WTC11 (cell line): ENCODE measurements around the gene QRICH2. TPM values are rescaled to one million over a fixed set of nuclear protein-coding genes. Genes with fewer than 3 reads are reported as not detected.

Source experiments
- ATAC-seq: fragments of 200-7000 bp; cut with Tn5 transposase; 2 replicates; pipeline ENCODE4 v1.10.0; 2021; ENCODE audit warnings: mild to moderate bottlenecking, moderate library complexity
- CTCF ChIA-PET: fragments of 300-600 bp; sonication (Branson Sonifier 250); formaldehyde crosslinking; loops from one replicate; lab custom pipeline; 2021; ENCODE audit warnings: antibody characterized with exemption; lab: Charles Lee
- POLR2A ChIA-PET: fragments of 350-600 bp; sonication (Branson Sonifier 250); formaldehyde crosslinking; loops from one replicate; lab custom pipeline; 2021; ENCODE audit warnings: antibody characterized with exemption; lab: Charles Lee
- DNase-seq: peaks from one replicate; pipeline ENCODE4 v3.0.0; 2021; ENCODE audit warnings: low spot score
- H3K27ac Mint-ChIP-seq: 2 replicates; pipeline ENCODE4 v1.8.0; 2021; ENCODE audit warnings: mixed read lengths
- H3K27me3 Mint-ChIP-seq: 2 replicates; pipeline ENCODE4 v1.8.0; 2021; ENCODE audit warnings: low read depth, mild to moderate bottlenecking, moderate library complexity, mixed read lengths
- H3K36me3 Mint-ChIP-seq: 2 replicates; pipeline ENCODE4 v1.8.0; 2021; ENCODE audit warnings: mixed read lengths
- H3K4me1 Mint-ChIP-seq: 2 replicates; pipeline ENCODE4 v1.8.0; 2022; ENCODE audit warnings: mixed read lengths
- H3K4me3 Mint-ChIP-seq: 2 replicates; pipeline ENCODE4 v1.8.0; 2021; ENCODE audit warnings: mild to moderate bottlenecking, moderate library complexity, mixed read lengths
- H3K9me3 Mint-ChIP-seq: 2 replicates; pipeline ENCODE4 v1.8.0; 2021; ENCODE audit warnings: mixed read lengths
- ATF1 ChIP-seq: sonication (generic); formaldehyde crosslinking; IDR thresholded peaks from 2 replicates; pipeline ENCODE4 v1.8.1; 2023; ENCODE audit warnings: mild to moderate bottlenecking, moderate library complexity, missing genetic modification reagents
- ESRRA ChIP-seq: sonication (generic); formaldehyde crosslinking; IDR thresholded peaks from 2 replicates; pipeline ENCODE4 v1.8.1; 2022; ENCODE audit warnings: mild to moderate bottlenecking, missing genetic modification reagents, borderline replicate concordance
- FOXK1 ChIP-seq: sonication (generic); formaldehyde crosslinking; IDR thresholded peaks from 2 replicates; pipeline ENCODE4 v1.8.0; 2022; ENCODE audit warnings: mild to moderate bottlenecking, moderate library complexity, missing genetic modification reagents
- FOXP1 ChIP-seq: sonication (generic); formaldehyde crosslinking; IDR thresholded peaks from 2 replicates; pipeline ENCODE4 v1.8.0; 2022; ENCODE audit warnings: missing genetic modification reagents, mild to moderate bottlenecking, moderate library complexity, borderline replicate concordance
- GABPB1 ChIP-seq: sonication (generic); formaldehyde crosslinking; IDR thresholded peaks from 2 replicates; pipeline ENCODE4 v1.8.1; 2023; ENCODE audit warnings: mild to moderate bottlenecking, missing genetic modification reagents
- GRHL2 ChIP-seq: fragments of 250-450 bp; sonication (Bioruptor Pico); IDR thresholded peaks from 2 replicates; pipeline ENCODE4 v1.8.0; 2022; ENCODE audit warnings: mild to moderate bottlenecking, moderate library complexity; ENCODE audit not compliant: insufficient replicate concordance, severe bottlenecking
- JUN ChIP-seq: sonication (generic); formaldehyde crosslinking; IDR thresholded peaks from 2 replicates; pipeline ENCODE4 v1.8.0; 2023; ENCODE audit warnings: mild to moderate bottlenecking, missing genetic modification reagents
- KAT7 ChIP-seq: sonication (generic); formaldehyde crosslinking; IDR thresholded peaks from 2 replicates; pipeline ENCODE4 v1.8.1; 2023; ENCODE audit warnings: missing genetic modification reagents, mild to moderate bottlenecking, borderline replicate concordance
- NFYB ChIP-seq: sonication (generic); formaldehyde crosslinking; conservative IDR thresholded peaks from 2 replicates; pipeline ENCODE4 v1.8.0; 2022; ENCODE audit warnings: low read depth, missing genetic modification reagents
- NR2C2 ChIP-seq: sonication (generic); formaldehyde crosslinking; IDR thresholded peaks from 2 replicates; pipeline ENCODE4 v1.8.0; 2022; ENCODE audit warnings: mild to moderate bottlenecking, missing genetic modification reagents
- ZNF138 ChIP-seq: sonication (generic); formaldehyde crosslinking; conservative IDR thresholded peaks from 2 replicates; pipeline ENCODE4 v1.8.1; 2022; ENCODE audit warnings: mild to moderate bottlenecking, moderate library complexity, missing genetic modification reagents
- ZNF317 ChIP-seq: sonication (generic); formaldehyde crosslinking; IDR thresholded peaks from 2 replicates; pipeline ENCODE4 v1.8.1; 2023; ENCODE audit warnings: low read depth, mild to moderate bottlenecking, moderate library complexity, missing genetic modification reagents, borderline replicate concordance
- total RNA-seq: library from RNA; stranded (reverse); gene quantifications from 3 replicates; pipeline ENCODE4 v1.2.3, GENCODE V29; 2021
- TF ChIP-seq, protein P1 (sequence below): fragments of 250-450 bp; sonication (Bioruptor Pico); IDR thresholded peaks from 2 replicates; pipeline ENCODE4 v1.9.0; 2021; ENCODE audit warnings: moderate library complexity, mild to moderate bottlenecking, inconsistent platforms, borderline replicate concordance
- TF ChIP-seq, protein P2 (sequence below): fragments of 250-450 bp; sonication (Bioruptor Pico); IDR thresholded peaks from 2 replicates; pipeline ENCODE4 v2.1.2; 2022; ENCODE audit warnings: mild to moderate bottlenecking, moderate library complexity
- TF ChIP-seq, protein P3 (sequence below): sonication (generic); formaldehyde crosslinking; IDR thresholded peaks from 2 replicates; pipeline ENCODE4 v1.8.0; 2022; ENCODE audit warnings: mild to moderate bottlenecking, missing genetic modification reagents
- TF ChIP-seq, protein P4 (sequence below): sonication (generic); formaldehyde crosslinking; IDR thresholded peaks from 2 replicates; pipeline ENCODE4 v1.8.1; 2022; ENCODE audit warnings: mild to moderate bottlenecking, missing genetic modification reagents, moderate library complexity, borderline replicate concordance
- TF ChIP-seq, protein P5 (sequence below): sonication (generic); formaldehyde crosslinking; IDR thresholded peaks from 2 replicates; pipeline ENCODE4 v1.8.1; 2023; ENCODE audit warnings: mild to moderate bottlenecking, missing genetic modification reagents, moderate library complexity
- TF ChIP-seq, protein P6 (sequence below): sonication (generic); formaldehyde crosslinking; IDR thresholded peaks from 2 replicates; pipeline ENCODE4 v1.8.1; 2022; ENCODE audit warnings: low read depth, mild to moderate bottlenecking, moderate library complexity, missing genetic modification reagents, borderline replicate concordance

Gene QRICH2
- total RNA-seq, 1 experiment from 2014 or later, result 1.5 TPM

DNA sequence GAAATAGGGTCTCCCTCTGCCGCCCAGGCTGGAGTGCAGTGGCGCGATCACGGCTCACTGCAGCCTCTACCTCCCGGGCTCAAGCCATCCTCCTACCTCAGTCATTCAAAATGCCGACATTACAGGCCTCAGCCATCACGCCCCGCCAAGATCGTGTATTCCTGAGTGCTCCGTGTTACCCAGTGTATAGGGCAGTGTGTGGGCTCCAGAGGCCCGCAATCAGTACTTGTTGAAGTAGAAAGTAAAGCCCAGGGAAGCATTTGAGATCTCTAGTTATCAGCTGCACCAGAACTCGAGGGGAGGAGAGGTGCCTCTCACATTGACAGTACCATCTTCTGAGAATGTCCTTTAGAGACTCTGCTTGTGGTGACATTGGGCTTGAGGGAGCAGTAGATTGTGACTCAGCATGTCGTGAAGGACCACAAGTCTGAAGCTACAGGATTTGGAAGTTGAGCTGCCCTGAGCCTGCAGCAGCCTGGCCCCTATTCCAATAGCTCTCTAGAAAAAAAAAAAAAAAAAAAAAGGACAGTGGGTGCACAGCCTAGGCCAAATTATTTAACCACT lies 46.8 kb upstream of the QRICH2 start:
- TF ChIP-seq ZNF138 (CRISPR knock-in tag) (no peak), ESRRA (no peak), NR2C2 (CRISPR knock-in tag) (no peak), NFYB (CRISPR knock-in tag) (no peak)
- TF ChIP-seq, all 79 proteins: peak for 0
- H3K27ac Mint-ChIP-seq, result peak overlapping the region; percentile 79
- POLR2A ChIA-PET, result interaction anchor here (0.6 to 0.8 kb wide), 5 partner anchors 17 to 169 kb away, joined by 3 to 8 read pairs (median 5); no protein-coding TSS in a partner anchor
- CTCF ChIA-PET, result interaction anchor here (0.6 to 4.4 kb wide), 9 partner anchors 11 to 317 kb away, joined by 3 to 32 read pairs (median 6); partner anchors contain the start of gene SPHK1
- H3K4me3 Mint-ChIP-seq, result peak overlapping the region; percentile 95
- no peaks in the 10 kb centered on the region for H3K27me3 Mint-ChIP-seq
- peaks cover 4% of the 10 kb centered on the region; the same call in 1 of the 2 replicates for H3K36me3 Mint-ChIP-seq
- DNase-seq (no peak), ATAC-seq (no peak)
- no peaks in the 10 kb centered on the region for H3K9me3 Mint-ChIP-seq
- H3K4me1 Mint-ChIP-seq, result peaks cover 27% of the 10 kb centered on the region

DNA sequence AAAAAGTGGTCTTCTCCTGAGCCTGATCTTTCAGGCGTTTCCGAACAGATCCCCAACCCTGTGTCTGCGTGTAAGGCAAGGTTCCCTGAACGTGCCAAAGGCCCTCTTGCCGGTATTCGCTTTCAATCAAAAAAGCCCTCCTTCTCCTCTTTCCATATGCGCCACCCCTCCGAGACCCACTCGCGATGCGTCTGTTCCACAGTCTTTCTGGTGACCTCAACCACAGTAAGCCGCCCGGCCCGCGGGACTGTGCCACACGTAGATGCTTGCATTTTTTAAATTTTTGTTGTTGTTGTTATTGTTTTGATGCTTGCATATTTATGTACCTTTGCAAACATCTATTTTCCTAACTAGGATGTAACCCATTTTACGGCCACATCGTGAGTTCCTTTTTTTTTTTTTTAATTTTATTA lies 46.2 kb upstream of the QRICH2 start:
- Mint-ChIP-seq H3K4me3 (peak overlapping the region; percentile 95), H3K9me3 (no peaks in the 10 kb centered on the region), H3K27me3 (no peaks in the 10 kb centered on the region), H3K27ac (peak overlapping the region; percentile 100), H3K36me3 (peaks cover 4% of the 10 kb centered on the region; the same call in 1 of the 2 replicates), H3K4me1 (peaks cover 27% of the 10 kb centered on the region)
- ChIA-PET CTCF (interaction anchor here (0.6 to 4.4 kb wide), 15 partner anchors 8 to 354 kb away, joined by 3 to 54 read pairs (median 5); partner anchors contain the start of genes CDK3 and SPHK1), POLR2A (interaction anchor here (0.8 to 2.1 kb wide), 5 partner anchors 11 to 86 kb away, joined by 3 to 10 read pairs (median 4); partner anchors contain the start of gene SPHK1)
- DNase-seq, result no peak
- no peak for ATAC-seq
- no peak for TF ChIP-seq FOXK1 (CRISPR knock-in tag)
- TF ChIP-seq JUN (CRISPR knock-in tag), result no peak
- TF ChIP-seq, protein P1, sequence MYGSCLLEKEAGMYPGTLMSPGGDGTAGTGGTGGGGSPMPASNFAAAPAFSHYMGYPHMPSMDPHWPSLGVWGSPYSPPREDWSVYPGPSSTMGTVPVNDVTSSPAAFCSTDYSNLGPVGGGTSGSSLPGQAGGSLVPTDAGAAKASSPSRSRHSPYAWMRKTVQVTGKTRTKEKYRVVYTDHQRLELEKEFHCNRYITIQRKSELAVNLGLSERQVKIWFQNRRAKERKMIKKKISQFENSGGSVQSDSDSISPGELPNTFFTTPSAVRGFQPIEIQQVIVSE (CRISPR knock-in tag), result no peak
- TF ChIP-seq, protein P2, sequence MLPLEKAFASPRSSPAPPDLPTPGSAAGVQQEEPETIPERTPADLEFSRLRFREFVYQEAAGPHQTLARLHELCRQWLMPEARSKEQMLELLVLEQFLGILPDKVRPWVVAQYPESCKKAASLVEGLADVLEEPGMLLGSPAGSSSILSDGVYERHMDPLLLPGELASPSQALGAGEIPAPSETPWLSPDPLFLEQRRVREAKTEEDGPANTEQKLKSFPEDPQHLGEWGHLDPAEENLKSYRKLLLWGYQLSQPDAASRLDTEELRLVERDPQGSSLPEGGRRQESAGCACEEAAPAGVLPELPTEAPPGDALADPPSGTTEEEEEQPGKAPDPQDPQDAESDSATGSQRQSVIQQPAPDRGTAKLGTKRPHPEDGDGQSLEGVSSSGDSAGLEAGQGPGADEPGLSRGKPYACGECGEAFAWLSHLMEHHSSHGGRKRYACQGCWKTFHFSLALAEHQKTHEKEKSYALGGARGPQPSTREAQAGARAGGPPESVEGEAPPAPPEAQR, result no peak
- TF ChIP-seq, protein P3, sequence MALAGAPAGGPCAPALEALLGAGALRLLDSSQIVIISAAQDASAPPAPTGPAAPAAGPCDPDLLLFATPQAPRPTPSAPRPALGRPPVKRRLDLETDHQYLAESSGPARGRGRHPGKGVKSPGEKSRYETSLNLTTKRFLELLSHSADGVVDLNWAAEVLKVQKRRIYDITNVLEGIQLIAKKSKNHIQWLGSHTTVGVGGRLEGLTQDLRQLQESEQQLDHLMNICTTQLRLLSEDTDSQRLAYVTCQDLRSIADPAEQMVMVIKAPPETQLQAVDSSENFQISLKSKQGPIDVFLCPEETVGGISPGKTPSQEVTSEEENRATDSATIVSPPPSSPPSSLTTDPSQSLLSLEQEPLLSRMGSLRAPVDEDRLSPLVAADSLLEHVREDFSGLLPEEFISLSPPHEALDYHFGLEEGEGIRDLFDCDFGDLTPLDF (CRISPR knock-in tag), result no peak

DNA sequence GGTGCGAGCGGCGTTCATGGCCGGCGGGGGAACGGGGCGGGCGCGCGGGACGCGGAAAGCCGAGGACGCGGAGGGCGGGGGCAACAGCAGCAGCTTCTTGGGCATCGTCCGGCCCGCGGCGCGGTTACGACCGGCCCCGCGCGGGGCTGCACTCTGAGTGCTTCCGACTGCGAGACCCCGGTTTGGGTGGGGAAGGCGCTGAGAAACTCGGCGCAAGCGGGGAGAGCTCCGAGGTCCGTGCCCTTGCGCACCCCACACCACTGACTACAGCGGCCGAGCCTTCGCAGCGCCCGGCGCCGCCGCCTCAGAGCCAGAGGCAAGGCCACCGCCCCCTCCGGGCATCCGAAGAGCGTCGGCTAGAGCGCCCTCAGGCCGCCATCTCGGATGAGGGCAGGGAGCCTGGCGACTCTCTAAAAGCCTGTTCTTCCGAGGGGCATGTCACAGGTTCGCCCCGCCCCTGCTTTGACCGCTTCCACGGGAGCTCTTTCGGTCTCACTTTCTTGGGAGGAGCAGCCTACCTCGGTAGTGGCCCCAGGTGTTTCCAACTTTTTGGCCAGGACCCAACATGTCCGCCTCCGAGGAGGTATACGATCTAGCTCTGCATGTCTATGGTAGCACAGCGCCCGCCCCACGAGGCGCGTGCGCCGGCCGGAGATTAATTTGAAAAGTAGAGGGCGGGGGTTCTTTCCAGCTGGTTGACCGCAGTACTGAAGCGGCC lies 45.7 kb upstream of the QRICH2 start, which contains the start of gene PRPSAP1:
PRPSAP1 (minus strand) TSS at position 318 of the 718 bp plus-strand sequence; CDS start at position 105, 213 bp downstream.
- Mint-ChIP-seq H3K4me1 (peaks cover 27% of the 10 kb centered on the region), H3K36me3 (peaks cover 4% of the 10 kb centered on the region; the same call in 1 of the 2 replicates), H3K27ac (peak within 1 kb of the TSS; percentile 100), H3K9me3 (no peaks in the 10 kb centered on the region), H3K4me3 (peak within 1 kb of the TSS; percentile 95), H3K27me3 (no peaks in the 10 kb centered on the region)
- CTCF ChIA-PET, result interaction anchor here (0.6 to 4.4 kb wide), 23 partner anchors 8 to 523 kb away, joined by 3 to 54 read pairs (median 4); partner anchors contain the start of genes CDK3, PRCD and SPHK1
- ATAC-seq, result peak; percentile 94
- peak; percentile 86 for DNase-seq
- POLR2A ChIA-PET, result interaction anchor here (0.6 to 2.1 kb wide), 8 partner anchors 10 to 85 kb away, joined by 3 to 10 read pairs (median 4); partner anchors contain the start of gene SPHK1
- TF ChIP-seq ESRRA (peak; percentile 14; the same call in 1 of the 2 replicates), FOXP1 (CRISPR knock-in tag) (peak; percentile 48; the same call in 1 of the 2 replicates), KAT7 (CRISPR knock-in tag) (0 out of 2 replicates have a peak, but pooled peaks have one; percentile 49), GRHL2 (CRISPR knock-in tag) (no peak), NR2C2 (CRISPR knock-in tag) (no peak), ZNF317 (CRISPR knock-in tag) (no peak), GABPB1 (CRISPR knock-in tag) (peak; percentile 71; the same call in 1 of the 2 replicates), ATF1 (CRISPR knock-in tag) (0 out of 2 replicates have a peak, but pooled peaks have one; percentile 32)
- TF ChIP-seq, protein P4, sequence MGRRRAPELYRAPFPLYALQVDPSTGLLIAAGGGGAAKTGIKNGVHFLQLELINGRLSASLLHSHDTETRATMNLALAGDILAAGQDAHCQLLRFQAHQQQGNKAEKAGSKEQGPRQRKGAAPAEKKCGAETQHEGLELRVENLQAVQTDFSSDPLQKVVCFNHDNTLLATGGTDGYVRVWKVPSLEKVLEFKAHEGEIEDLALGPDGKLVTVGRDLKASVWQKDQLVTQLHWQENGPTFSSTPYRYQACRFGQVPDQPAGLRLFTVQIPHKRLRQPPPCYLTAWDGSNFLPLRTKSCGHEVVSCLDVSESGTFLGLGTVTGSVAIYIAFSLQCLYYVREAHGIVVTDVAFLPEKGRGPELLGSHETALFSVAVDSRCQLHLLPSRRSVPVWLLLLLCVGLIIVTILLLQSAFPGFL (CRISPR knock-in tag), result peak; percentile 22; the same call in 1 of the 2 replicates
- TF ChIP-seq, protein P5, sequence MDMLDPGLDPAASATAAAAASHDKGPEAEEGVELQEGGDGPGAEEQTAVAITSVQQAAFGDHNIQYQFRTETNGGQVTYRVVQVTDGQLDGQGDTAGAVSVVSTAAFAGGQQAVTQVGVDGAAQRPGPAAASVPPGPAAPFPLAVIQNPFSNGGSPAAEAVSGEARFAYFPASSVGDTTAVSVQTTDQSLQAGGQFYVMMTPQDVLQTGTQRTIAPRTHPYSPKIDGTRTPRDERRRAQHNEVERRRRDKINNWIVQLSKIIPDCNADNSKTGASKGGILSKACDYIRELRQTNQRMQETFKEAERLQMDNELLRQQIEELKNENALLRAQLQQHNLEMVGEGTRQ, result no peak; the same call in 1 of the 2 replicates
- TF ChIP-seq, protein P6, sequence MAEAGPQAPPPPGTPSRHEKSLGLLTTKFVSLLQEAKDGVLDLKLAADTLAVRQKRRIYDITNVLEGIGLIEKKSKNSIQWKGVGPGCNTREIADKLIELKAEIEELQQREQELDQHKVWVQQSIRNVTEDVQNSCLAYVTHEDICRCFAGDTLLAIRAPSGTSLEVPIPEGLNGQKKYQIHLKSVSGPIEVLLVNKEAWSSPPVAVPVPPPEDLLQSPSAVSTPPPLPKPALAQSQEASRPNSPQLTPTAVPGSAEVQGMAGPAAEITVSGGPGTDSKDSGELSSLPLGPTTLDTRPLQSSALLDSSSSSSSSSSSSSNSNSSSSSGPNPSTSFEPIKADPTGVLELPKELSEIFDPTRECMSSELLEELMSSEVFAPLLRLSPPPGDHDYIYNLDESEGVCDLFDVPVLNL (CRISPR knock-in tag), result 0 out of 2 replicates have a peak, but pooled peaks have one; percentile 20
